GM12891 (cell line): ENCODE measurements around the gene U2AF2.

Experiments
- POLR2A ChIP-seq: IDR thresholded peaks from 2 replicates; pipeline ENCODE4 v1.6.1; 2011; ENCODE audit warnings: low read depth, low read length, control low read depth
- POLR2AphosphoS5 ChIP-seq: IDR thresholded peaks from 2 replicates; pipeline ENCODE4 v1.6.1; 2011; ENCODE audit warnings: low read depth, low read length, control low read depth
- TAF1 ChIP-seq: IDR thresholded peaks from 2 replicates; pipeline ENCODE4 v1.6.1; 2011; ENCODE audit warnings: low read depth, low read length, control low read depth

DNA sequence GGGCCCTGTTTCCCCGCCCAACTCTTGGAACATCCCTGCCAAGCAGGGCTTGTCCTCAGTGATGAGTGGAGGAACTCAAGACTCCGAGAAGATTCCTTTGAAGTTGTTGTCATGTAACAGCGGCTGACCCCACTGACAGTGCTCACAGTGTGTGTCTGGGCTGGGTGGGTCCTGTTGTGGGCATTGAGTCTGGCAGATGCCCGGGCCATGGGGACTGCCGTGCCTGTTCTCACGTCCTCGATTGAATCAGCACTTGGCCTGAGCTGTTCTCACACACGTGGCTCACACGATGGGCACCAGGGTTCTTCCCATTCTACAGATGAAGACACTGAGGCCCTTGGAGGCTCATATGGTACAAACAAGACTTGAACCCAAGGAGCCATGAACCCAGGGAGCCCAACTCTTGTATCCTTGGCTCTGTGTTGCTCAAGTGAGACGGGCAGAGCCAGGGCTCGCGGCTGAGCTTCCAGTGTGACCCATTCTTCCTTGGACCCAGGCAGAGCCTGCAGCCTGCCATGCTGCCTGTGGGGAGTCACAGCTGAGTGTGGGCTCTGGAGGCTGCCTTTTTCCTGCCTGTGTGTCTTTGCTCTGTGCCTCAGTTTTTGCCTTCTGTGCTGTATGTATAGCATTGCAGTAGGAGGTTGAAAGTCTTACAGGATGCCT lies 11.6 kb downstream of the U2AF2 start:
- TF ChIP-seq TAF1 (no peak), POLR2AphosphoS5 (no peak), POLR2A (no peak)
